Fibroblast of mammary gland (primary cell): ENCODE measurements around the gene KCNH3.

Experiments
- DNase-seq: peaks from one replicate; pipeline ENCODE4 v3.0.0-alpha.2; 2010; ENCODE audit warnings: low read depth
- H3K4me3 ChIP-seq: 2 replicates; pipeline ENCODE4 v1.5.1; 2011; ENCODE audit warnings: low read depth, mild to moderate bottlenecking, low read length, moderate library complexity; ENCODE audit not compliant: control insufficient read depth
- TF ChIP-seq, protein P1 (sequence below): conservative IDR thresholded peaks from 2 replicates; pipeline ENCODE4 v1.5.1; 2011; ENCODE audit warnings: low read depth, low read length, inconsistent platforms; ENCODE audit not compliant: control insufficient read depth, insufficient read depth

The KCNH3 gene

DNA sequence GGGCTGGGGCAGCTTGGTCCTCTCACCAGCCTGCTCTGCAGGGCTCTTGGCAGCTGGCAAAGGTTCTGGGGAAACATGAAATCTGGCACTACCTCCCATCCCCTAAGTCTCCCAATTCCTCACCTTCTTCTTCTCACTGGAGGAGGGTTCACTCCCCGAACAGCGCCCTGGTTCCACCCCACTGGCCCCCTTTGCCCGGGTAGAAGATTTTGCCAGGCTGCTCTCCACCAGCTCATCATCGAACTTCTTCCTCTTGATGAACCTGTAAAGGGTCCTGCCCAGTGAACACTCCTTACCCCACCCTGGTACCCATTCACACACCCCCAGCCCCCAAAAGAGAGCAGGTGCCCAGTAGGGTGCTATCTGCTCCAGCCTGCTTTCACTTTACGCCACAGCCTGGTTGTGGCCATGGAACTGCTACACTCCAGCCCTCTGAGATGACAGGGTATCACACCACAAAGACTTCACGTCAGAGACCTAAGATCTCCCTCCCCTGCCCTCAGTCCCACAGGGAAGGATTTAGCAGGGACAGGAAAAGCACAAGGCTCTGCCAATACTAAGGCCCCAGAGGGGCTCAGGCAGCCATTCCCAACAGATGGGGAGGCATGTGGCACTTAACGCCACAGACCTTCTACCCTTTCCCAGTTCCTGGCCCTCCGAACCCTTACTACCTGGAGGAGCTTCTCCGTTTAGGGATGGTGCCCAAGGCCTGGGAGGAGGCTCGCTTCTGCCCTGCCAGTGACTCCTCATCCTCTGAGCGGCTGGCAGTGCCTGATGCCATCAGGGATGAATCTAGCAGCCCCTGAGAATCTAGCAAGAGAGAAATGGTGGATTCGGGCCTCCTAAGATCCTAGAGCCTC is 26.8 kb downstream of the KCNH3 start:
- no peak overlapping the region for H3K4me3 ChIP-seq
- DNase-seq: no peak
- TF ChIP-seq, protein P1, sequence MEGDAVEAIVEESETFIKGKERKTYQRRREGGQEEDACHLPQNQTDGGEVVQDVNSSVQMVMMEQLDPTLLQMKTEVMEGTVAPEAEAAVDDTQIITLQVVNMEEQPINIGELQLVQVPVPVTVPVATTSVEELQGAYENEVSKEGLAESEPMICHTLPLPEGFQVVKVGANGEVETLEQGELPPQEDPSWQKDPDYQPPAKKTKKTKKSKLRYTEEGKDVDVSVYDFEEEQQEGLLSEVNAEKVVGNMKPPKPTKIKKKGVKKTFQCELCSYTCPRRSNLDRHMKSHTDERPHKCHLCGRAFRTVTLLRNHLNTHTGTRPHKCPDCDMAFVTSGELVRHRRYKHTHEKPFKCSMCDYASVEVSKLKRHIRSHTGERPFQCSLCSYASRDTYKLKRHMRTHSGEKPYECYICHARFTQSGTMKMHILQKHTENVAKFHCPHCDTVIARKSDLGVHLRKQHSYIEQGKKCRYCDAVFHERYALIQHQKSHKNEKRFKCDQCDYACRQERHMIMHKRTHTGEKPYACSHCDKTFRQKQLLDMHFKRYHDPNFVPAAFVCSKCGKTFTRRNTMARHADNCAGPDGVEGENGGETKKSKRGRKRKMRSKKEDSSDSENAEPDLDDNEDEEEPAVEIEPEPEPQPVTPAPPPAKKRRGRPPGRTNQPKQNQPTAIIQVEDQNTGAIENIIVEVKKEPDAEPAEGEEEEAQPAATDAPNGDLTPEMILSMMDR: no peak

- DNase-seq: no peak
- H3K4me3 ChIP-seq: no peak overlapping the region
- TF ChIP-seq, protein P1: no peak
These were observed 27.5 kb downstream of the KCNH3 start for GRCh38 chr12:49566361-49566760.

GRCh38 chr12:49567302-49567610 is 28.4 kb downstream of the KCNH3 start:
- TF ChIP-seq, protein P1: no peak
- DNase-seq: no peak

GRCh38 chr12:49567611-49568441 is 29.0 kb downstream of the KCNH3 start, which contains the start of gene MCRS1:
Gene MCRS1 (minus strand): TSS chr12:49568142. CDS start chr12:49566731, 1,411 bp downstream.
- TF ChIP-seq, protein P1: no peak
- DNase-seq: peak; percentile 90
- H3K4me3 ChIP-seq: peak within 1 kb of the TSS; percentile 98

More at GRCh38 chr12:49567302-49567610, 28.4 kb downstream of the KCNH3 start:
- H3K4me3 ChIP-seq: peak overlapping the region; percentile 98

GRCh38 chr12:49568442-49569162 is 29.8 kb downstream of the KCNH3 start:
- peak overlapping the region; percentile 98 for H3K4me3 ChIP-seq
- TF ChIP-seq, protein P1: no peak
- no peak for DNase-seq

GRCh38 chr12:49577589-49578315 is 38.9 kb downstream of the KCNH3 start:
- TF ChIP-seq, protein P1: no peak
- no peak for DNase-seq
- no peak overlapping the region for H3K4me3 ChIP-seq
